HL-60 (cell line): ENCODE measurements around the gene SCN2A.
A peak's percentile ranks its signal among the peaks of the same experiment; 100 is the strongest.

Source experiments
- DNase-seq, 2 experiments: peaks; one replicate each; pipeline ENCODE4 v3.0.0-alpha.2; 2010 to 2020; ENCODE audit warnings: low read depth in 1 of 2, low spot score in 1 of 2
- H3K27ac ChIP-seq: fragments of 250-450 bp; sonication (Bioruptor Pico); replicated peaks from 2 replicates; pipeline ENCODE4 v1.5.1; 2020; ENCODE audit warnings: mild to moderate bottlenecking, moderate library complexity
- H3K27me3 ChIP-seq: fragments of 250-450 bp; sonication (Bioruptor Pico); 2 replicates; pipeline ENCODE4 v1.5.1; 2021; ENCODE audit warnings: mild to moderate bottlenecking, moderate library complexity; ENCODE audit not compliant: insufficient read depth, poor library complexity, severe bottlenecking
- H3K4me3 ChIP-seq: replicated peaks from 2 replicates; pipeline ENCODE4 v1.5.1; 2011; ENCODE audit warnings: mild to moderate bottlenecking, control low read depth, low read length; ENCODE audit not compliant: insufficient read depth
- CTCF ChIP-seq: IDR thresholded peaks from one replicate; pipeline ENCODE4 v1.5.1; 2011; ENCODE audit warnings: low read length, control low read depth, inconsistent platforms; ENCODE audit not compliant: insufficient read depth
- GABPA ChIP-seq: IDR thresholded peaks from 2 replicates; pipeline ENCODE4 v1.6.1; 2012; ENCODE audit warnings: low read depth
- POLR2AphosphoS5 ChIP-seq: IDR thresholded peaks from 2 replicates; pipeline ENCODE4 v1.6.1; 2012; ENCODE audit warnings: low read depth
- REST ChIP-seq: IDR thresholded peaks from 2 replicates; pipeline ENCODE4 v1.6.1; 2012; ENCODE audit warnings: low read depth; ENCODE audit not compliant: insufficient replicate concordance
- SPI1 ChIP-seq: IDR thresholded peaks from 2 replicates; pipeline ENCODE4 v1.6.1; 2012; ENCODE audit warnings: low read depth, mild to moderate bottlenecking, borderline replicate concordance

Gene SCN2A

GRCh38 chr2:165198181-165198580, 41.0 kb upstream of the SCN2A start:
- no peak for DNase-seq
- Histone ChIP-seq H3K27me3 (no peaks in the 10 kb centered on the region), H3K4me3 (no peak overlapping the region), H3K27ac (no peak overlapping the region)
- TF ChIP-seq CTCF (no peak), SPI1 (no peak), GABPA (no peak), REST (no peak), POLR2AphosphoS5 (no peak)

GRCh38 chr2:165202239-165202638, 37.0 kb upstream of the SCN2A start:
- TF ChIP-seq SPI1 (no peak), CTCF (no peak), POLR2AphosphoS5 (no peak), GABPA (no peak), REST (no peak)
- Histone ChIP-seq H3K27ac (no peak overlapping the region), H3K27me3 (no peaks in the 10 kb centered on the region), H3K4me3 (no peak overlapping the region)
- no peak for DNase-seq

GRCh38 chr2:165203689-165204559, 35.3 kb upstream of the SCN2A start, which contains the start of gene SCN3A:
TSS of gene SCN3A (minus strand) at chr2:165204050. CDS start at chr2:165176394, 27,656 bp downstream.
- no peak for DNase-seq
- H3K27ac ChIP-seq = no peak within 1 kb of the TSS
- no peak within 1 kb of the TSS for H3K4me3 ChIP-seq
- H3K27me3 ChIP-seq = no peaks in the 10 kb centered on the region
- TF ChIP-seq CTCF = peak; percentile 2
- no peak for TF ChIP-seq REST
